K562 (cell line): ENCODE data around the gene SLC39A6. TPM values are rescaled to one million over a fixed set of nuclear protein-coding genes. Genes with fewer than 3 reads are reported as not detected.

Source experiments
- BCOR ChIP-seq: fragments of 450-650 bp; IDR thresholded peaks from 2 replicates; pipeline ENCODE4 v1.6.1; 2016
- BRD4 ChIP-seq: fragments of 200-600 bp; sonication (generic); IDR thresholded peaks from 2 replicates; pipeline ENCODE4 v1.6.1; 2017; ENCODE audit warnings: inconsistent platforms
- CBFB ChIP-seq: sonication (generic); formaldehyde crosslinking; IDR thresholded peaks from 2 replicates; pipeline ENCODE4 v1.4.0; 2020; ENCODE audit warnings: mild to moderate bottlenecking, missing genetic modification reagents
- CREB5 ChIP-seq: fragments of 250-450 bp; sonication (Bioruptor Pico); IDR thresholded peaks from 2 replicates; pipeline ENCODE4 v1.5.0; 2020; ENCODE audit warnings: mild to moderate bottlenecking
- E2F1 ChIP-seq: sonication (generic); formaldehyde crosslinking; IDR thresholded peaks from 2 replicates; pipeline ENCODE4 v1.8.1; 2023; ENCODE audit warnings: mild to moderate bottlenecking, missing genetic modification reagents, moderate library complexity
- ETV6 ChIP-seq, 3 experiments: fragments of 150-350 bp in 1 of 3; sonication (generic) in 1 of 3; formaldehyde crosslinking in 1 of 3; IDR thresholded peaks; 2 replicates each; pipeline versions ENCODE4 v1.6.1 to v1.8.0; 2014 to 2022; ENCODE audit warnings: borderline replicate concordance in 2 of 3, low read depth in 2 of 3, antibody characterized with exemption in 1 of 3, low read length in 1 of 3, mild to moderate bottlenecking in 1 of 3, missing genetic modification reagents in 1 of 3
- HCFC1 ChIP-seq: IDR thresholded peaks from 2 replicates; pipeline ENCODE4 v1.6.1; 2012; ENCODE audit warnings: low read depth, low read length, improper control_type of control experiment
- HEY1 ChIP-seq: fragments of 250-450 bp; sonication (Bioruptor Pico); IDR thresholded peaks from 2 replicates; pipeline ENCODE4 v1.5.0; 2020; ENCODE audit warnings: mild to moderate bottlenecking, moderate library complexity, borderline replicate concordance
- JUND ChIP-seq, 2 experiments: IDR thresholded peaks; 2 replicates in 1 of 2; 3 replicates in 1 of 2; pipeline ENCODE4 v1.6.1; 2011; ENCODE audit warnings: borderline replicate concordance in 2 of 2, low read depth in 2 of 2, low read length in 2 of 2, improper control_type of control experiment in 1 of 2, missing biosample characterization in 1 of 2, missing genetic modification characterization in 1 of 2, missing genetic modification reagents in 1 of 2
- NBN ChIP-seq: fragments of 450-650 bp; IDR thresholded peaks from 2 replicates; pipeline ENCODE4 v1.6.1; 2016; ENCODE audit warnings: low read depth, mild to moderate bottlenecking
- PCBP1 ChIP-seq: fragments of 200-400 bp; formaldehyde crosslinking; IDR thresholded peaks from 2 replicates; pipeline ENCODE4 v1.6.1; 2018; ENCODE audit warnings: mild to moderate bottlenecking, low read depth, low read length; ENCODE audit not compliant: poor library complexity, severe bottlenecking
- POLR2B ChIP-seq: fragments of 450-650 bp; IDR thresholded peaks from 2 replicates; pipeline ENCODE4 v1.6.1; 2018; ENCODE audit warnings: low read depth; ENCODE audit not compliant: partially characterized antibody
- POLR2H ChIP-seq: IDR thresholded peaks from 2 replicates; pipeline ENCODE4 v1.6.1; 2016; ENCODE audit warnings: missing genetic modification characterization, low read depth, mild to moderate bottlenecking, control low read depth, missing compliant biosample characterization, moderate library complexity
- TFAP4 ChIP-seq: sonication (generic); formaldehyde crosslinking; IDR thresholded peaks from 2 replicates; pipeline ENCODE4 v1.8.0; 2022; ENCODE audit warnings: missing genetic modification reagents, mild to moderate bottlenecking, moderate library complexity, borderline replicate concordance
- THAP12 ChIP-seq: fragments of 250-450 bp; sonication (Bioruptor Pico); IDR thresholded peaks from 2 replicates; pipeline ENCODE4 v1.9.0; 2021; ENCODE audit warnings: mild to moderate bottlenecking, inconsistent platforms
- TOE1 ChIP-seq, 2 experiments: fragments of 450-650 bp in 1 of 2; sonication (generic) in 1 of 2; formaldehyde crosslinking in 1 of 2; IDR thresholded peaks; 2 replicates each; pipeline versions ENCODE4 v1.7.1 to v1.8.0; 2016 to 2022; ENCODE audit warnings: borderline replicate concordance in 2 of 2, mild to moderate bottlenecking in 2 of 2, antibody characterized with exemption in 1 of 2, inconsistent platforms in 1 of 2, low read depth in 1 of 2, missing genetic modification reagents in 1 of 2, moderate library complexity in 1 of 2
- ZFX ChIP-seq: sonication (generic); formaldehyde crosslinking; IDR thresholded peaks from 2 replicates; pipeline ENCODE4 v1.8.0; 2022; ENCODE audit warnings: mild to moderate bottlenecking, missing genetic modification reagents, moderate library complexity
- ZNF239 ChIP-seq: fragments of 250-450 bp; sonication (Bioruptor Pico); IDR thresholded peaks from 2 replicates; pipeline ENCODE4 v1.4.0; 2020; ENCODE audit warnings: mild to moderate bottlenecking
- ZNF778 ChIP-seq: fragments of 450-650 bp; formaldehyde crosslinking; IDR thresholded peaks from 2 replicates; pipeline ENCODE4 v1.4.0; 2020; ENCODE audit warnings: mild to moderate bottlenecking, moderate library complexity
- polyA plus RNA-seq, 8 experiments: library from polyadenylated mRNA; depleted of rRNA in 4 of 8; stranded (reverse) in 5 of 8; unstranded in 3 of 8; fragments of >200 nt; fragmentation: Nextera tagmentation in 2 of 8; fragmentation: Illumina TruSeq in 1 of 8; extraction: Ambion mirVana in 2 of 8; extraction: Trizol in 1 of 8; gene quantifications; 2 replicates each; pipeline versions ENCODE4 v1.2.1 to v1.2.3, GENCODE V29; 2011 to 2014; ENCODE audit warnings: inconsistent platforms in 1 of 8, missing spikeins in 1 of 8
- total RNA-seq, 7 experiments: library from RNA; depleted of rRNA in 6 of 7; stranded (reverse); fragments of >200 nt in 6 of 7; fragmentation: Illumina TruSeq in 2 of 7; extraction: Trizol in 2 of 7; gene quantifications; 2 replicates each; pipeline versions ENCODE4 v1.2.1 to v1.2.3, GENCODE V29; 2011 to 2021; ENCODE audit warnings: low replicate concordance in 1 of 7

SLC39A6 gene
- total and polyA plus RNA-seq, 9 of the 15 experiments (the other 6 are each of a cell fraction or from before 2014, with no cell fraction given), result 5.6 to 23.8 (median 17.4) TPM

GRCh38 chr18:36067055-36067957, 61.8 kb downstream of the SLC39A6 start, which contains the start of gene RPRD1A (continued):
- peak; percentile 78; the same call in 1 of the 2 replicates for TF ChIP-seq TFAP4 (CRISPR knock-in tag)
- TF ChIP-seq ETV6 (IDR thresholded peaks at IDR 0.05; ENCODE audit: borderline replicate concordance in 1 of 2, low read depth in 2 of 2, low read length in 1 of 2), result no peak
- TF ChIP-seq ETV6 (CRISPR knock-in tag; IDR thresholded peaks at IDR 0.05; ENCODE audit: borderline replicate concordance), result 0 out of 2 replicates have a peak, but pooled peaks have one; percentile 54
- TF ChIP-seq CREB5 (CRISPR knock-in tag), result no peak
- peak; percentile 99 for TF ChIP-seq NBN
- peak; percentile 81 for TF ChIP-seq JUND (IDR thresholded peaks at IDR 0.05; ENCODE audit: borderline replicate concordance, low read depth, low read length)
- TF ChIP-seq JUND (tag; IDR thresholded peaks at IDR 0.05; ENCODE audit: borderline replicate concordance, low read depth, low read length), result peak; percentile 56; the same call in 1 of the 3 replicates
- 0 out of 2 replicates have a peak, but pooled peaks have one; percentile 34 for TF ChIP-seq TOE1 (IDR thresholded peaks at IDR 0.05; ENCODE audit: borderline replicate concordance)
- TF ChIP-seq TOE1 (CRISPR knock-in tag; IDR thresholded peaks at IDR 0.05; ENCODE audit: borderline replicate concordance, low read depth), result no peak
- TF ChIP-seq E2F1 (CRISPR knock-in tag), result no peak
- peak; percentile 45 for TF ChIP-seq HCFC1
- TF ChIP-seq POLR2B, result peak; percentile 91
- peak; percentile 88 for TF ChIP-seq PCBP1
- no peak for TF ChIP-seq ZNF778 (CRISPR knock-in tag)
- TF ChIP-seq ZNF239 (CRISPR knock-in tag), result no peak
- peak; percentile 73 for TF ChIP-seq ZFX
- TF ChIP-seq HEY1 (CRISPR knock-in tag), result peak; percentile 8; the same call in 1 of the 2 replicates
- TF ChIP-seq POLR2H (tag), result peak; percentile 68; the same call in 1 of the 2 replicates
- no peak for TF ChIP-seq CBFB (CRISPR knock-in tag)
- TF ChIP-seq BRD4, result peak; percentile 82
- TF ChIP-seq BCOR, result 0 out of 2 replicates have a peak, but pooled peaks have one; percentile 23
- TF ChIP-seq THAP12 (CRISPR knock-in tag), result peak; percentile 22
